Activated CD8-positive, alpha-beta T cell treated with anti-CD3 and anti-CD28 coated beads for 36 hours (primary cell): ENCODE measurements around the gene RYR2. TPM values are rescaled to one million over a fixed set of nuclear protein-coding genes. Genes with fewer than 3 reads are reported as not detected.

Source experiments
- ATAC-seq: fragments of 200-7000 bp; cut with Tn5 transposase; one replicate; pipeline ENCODE4 v1.10.0; 2021; ENCODE audit warnings: mild to moderate bottlenecking, moderate library complexity
- CTCF ChIA-PET: fragments of 350-600 bp; sonication (Branson Sonifier 250); formaldehyde crosslinking; loops from one replicate; lab custom pipeline; 2021; ENCODE audit warnings: antibody characterized with exemption; lab: Charles Lee
- POLR2A ChIA-PET: fragments of 350-600 bp; sonication (Branson Sonifier 250); formaldehyde crosslinking; loops from one replicate; lab custom pipeline; 2021; ENCODE audit warnings: antibody characterized with exemption; lab: Charles Lee
- DNase-seq: peaks from one replicate; pipeline ENCODE4 v3.0.0-alpha.2; 2020
- H3K27ac Mint-ChIP-seq: one replicate; pipeline ENCODE4 v1.8.0; 2021; ENCODE audit warnings: mild to moderate bottlenecking, mixed read lengths
- H3K27me3 Mint-ChIP-seq: one replicate; pipeline ENCODE4 v1.8.0; 2021; ENCODE audit warnings: mixed read lengths
- H3K36me3 Mint-ChIP-seq: one replicate; pipeline ENCODE4 v1.8.0; 2021; ENCODE audit warnings: low read depth, mixed read lengths
- H3K4me1 Mint-ChIP-seq: one replicate; pipeline ENCODE4 v1.8.0; 2021; ENCODE audit warnings: low read depth, mixed read lengths
- H3K4me3 Mint-ChIP-seq: one replicate; pipeline ENCODE4 v1.8.0; 2021; ENCODE audit warnings: mild to moderate bottlenecking, moderate library complexity, mixed read lengths
- H3K9me3 Mint-ChIP-seq: one replicate; pipeline ENCODE4 v1.8.0; 2021; ENCODE audit warnings: mixed read lengths
- intact Hi-C: fragments of 100-400 bp; cut with micrococcal nuclease; formaldehyde crosslinking; loops from one replicate; pipeline ENCODE4 v1.10.0; 2022
- total RNA-seq, 2 experiments: library from RNA; stranded (reverse); gene quantifications; one replicate each; pipeline ENCODE4 v1.2.3, GENCODE V29; 2021
- TF ChIP-seq, protein P1 (sequence below): fragments of 200-600 bp; IDR thresholded peaks from one replicate; pipeline ENCODE4 v1.8.0; 2022; ENCODE audit warnings: antibody characterized with exemption, mild to moderate bottlenecking

Gene RYR2
- total RNA-seq, 2 experiments from 2014 or later = 0.02 TPM

DNA sequence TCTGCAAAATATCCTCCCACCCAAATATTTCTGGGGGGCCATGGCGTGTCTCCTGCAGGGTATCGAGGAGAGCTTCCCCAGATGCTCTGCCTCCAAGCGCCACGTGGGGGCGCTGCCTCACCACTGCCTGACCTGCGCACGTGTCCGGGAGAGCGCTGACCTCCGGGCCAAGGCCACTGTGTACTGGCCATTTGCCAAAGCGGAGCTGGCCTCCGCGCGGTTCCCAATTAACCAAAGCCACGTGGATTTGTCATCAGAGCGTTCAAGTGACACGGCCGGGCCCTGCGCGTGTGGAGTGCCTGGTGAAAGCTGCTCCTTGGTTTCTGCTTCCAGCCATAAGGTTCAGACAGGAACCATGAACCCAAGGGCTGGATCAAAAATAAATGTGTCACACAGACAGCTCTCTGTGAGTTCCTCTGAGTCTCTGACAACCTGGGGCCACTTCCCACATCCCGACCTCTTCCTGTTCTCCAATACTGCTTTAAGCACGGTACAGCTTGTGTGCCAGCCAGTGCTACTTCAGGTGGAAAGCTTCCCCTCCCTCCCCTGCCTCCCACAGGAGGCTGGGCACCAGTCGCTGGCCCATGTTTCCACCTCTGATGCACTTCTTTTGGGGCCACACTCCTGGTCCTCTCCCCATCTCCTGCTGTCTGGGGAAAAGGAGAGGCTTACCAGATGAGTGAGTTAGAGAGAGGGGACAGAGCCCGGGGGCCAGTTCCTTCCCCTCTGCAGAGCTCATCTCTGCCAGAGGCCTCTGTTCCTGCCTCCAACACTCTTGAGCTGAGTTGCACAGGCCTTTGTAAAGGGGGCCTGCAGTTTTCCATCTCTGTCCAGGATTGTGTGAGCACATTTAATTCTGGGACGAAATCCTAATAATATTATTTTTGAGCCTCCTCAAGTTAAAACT is 822.6 kb downstream of the RYR2 start:
- intact Hi-C loops = no loop called here
- Mint-ChIP-seq H3K27me3 (peaks cover 1% of the 10 kb centered on the region), H3K4me3 (no peak overlapping the region), H3K9me3 (no peaks in the 10 kb centered on the region), H3K36me3 (no peaks in the 10 kb centered on the region), H3K4me1 (no peaks in the 10 kb centered on the region), H3K27ac (no peak overlapping the region)
- TF ChIP-seq, protein P1, sequence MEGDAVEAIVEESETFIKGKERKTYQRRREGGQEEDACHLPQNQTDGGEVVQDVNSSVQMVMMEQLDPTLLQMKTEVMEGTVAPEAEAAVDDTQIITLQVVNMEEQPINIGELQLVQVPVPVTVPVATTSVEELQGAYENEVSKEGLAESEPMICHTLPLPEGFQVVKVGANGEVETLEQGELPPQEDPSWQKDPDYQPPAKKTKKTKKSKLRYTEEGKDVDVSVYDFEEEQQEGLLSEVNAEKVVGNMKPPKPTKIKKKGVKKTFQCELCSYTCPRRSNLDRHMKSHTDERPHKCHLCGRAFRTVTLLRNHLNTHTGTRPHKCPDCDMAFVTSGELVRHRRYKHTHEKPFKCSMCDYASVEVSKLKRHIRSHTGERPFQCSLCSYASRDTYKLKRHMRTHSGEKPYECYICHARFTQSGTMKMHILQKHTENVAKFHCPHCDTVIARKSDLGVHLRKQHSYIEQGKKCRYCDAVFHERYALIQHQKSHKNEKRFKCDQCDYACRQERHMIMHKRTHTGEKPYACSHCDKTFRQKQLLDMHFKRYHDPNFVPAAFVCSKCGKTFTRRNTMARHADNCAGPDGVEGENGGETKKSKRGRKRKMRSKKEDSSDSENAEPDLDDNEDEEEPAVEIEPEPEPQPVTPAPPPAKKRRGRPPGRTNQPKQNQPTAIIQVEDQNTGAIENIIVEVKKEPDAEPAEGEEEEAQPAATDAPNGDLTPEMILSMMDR = peak; percentile 66
- POLR2A ChIA-PET = no interaction called here
- CTCF ChIA-PET = interaction anchor here (0.7 to 3.5 kb wide), 10 partner anchors 9 to 380 kb away, joined by 3 to 22 read pairs (median 5); no protein-coding TSS in a partner anchor
- ATAC-seq = peak; percentile 45
- DNase-seq = peak; percentile 33

GRCh38 chr1:237867380-237867888 is 825.5 kb downstream of the RYR2 start:
- DNase-seq = no peak
- Mint-ChIP-seq H3K4me3 (no peak overlapping the region), H3K27me3 (peaks cover 1% of the 10 kb centered on the region), H3K36me3 (no peaks in the 10 kb centered on the region), H3K4me1 (no peaks in the 10 kb centered on the region), H3K27ac (no peak overlapping the region), H3K9me3 (no peaks in the 10 kb centered on the region)
- TF ChIP-seq, protein P1 = no peak
- no peak for ATAC-seq
- intact Hi-C loops = no loop called here
- ChIA-PET POLR2A (no interaction called here), CTCF (no interaction called here)

- ChIA-PET POLR2A (no interaction called here), CTCF (no interaction called here)
- TF ChIP-seq, protein P1 = no peak
- Mint-ChIP-seq H3K36me3 (no peaks in the 10 kb centered on the region), H3K4me1 (no peaks in the 10 kb centered on the region), H3K27me3 (peaks cover 1% of the 10 kb centered on the region), H3K27ac (no peak overlapping the region), H3K4me3 (no peak overlapping the region), H3K9me3 (no peaks in the 10 kb centered on the region)
- DNase-seq (no peak), ATAC-seq (no peak)
- intact Hi-C loops = no loop called here
Observed at GRCh38 chr1:237868817-237869600, 827.0 kb downstream of the RYR2 start.

GRCh38 chr1:237873487-237874211 is 831.7 kb downstream of the RYR2 start:
- DNase-seq = no peak
- TF ChIP-seq, protein P1 = no peak
- ChIA-PET POLR2A (no interaction called here), CTCF (interaction anchor here (3.1 kb wide), 1 partner anchor 9 kb away, joined by 13 read pairs; no protein-coding TSS in a partner anchor)
- Mint-ChIP-seq H3K36me3 (no peaks in the 10 kb centered on the region), H3K4me1 (no peaks in the 10 kb centered on the region), H3K9me3 (no peaks in the 10 kb centered on the region), H3K27ac (no peak overlapping the region), H3K27me3 (no peaks in the 10 kb centered on the region), H3K4me3 (no peak overlapping the region)
- ATAC-seq = peak; percentile 49
- intact Hi-C loops = no loop called here
